Fibroblast of upper back skin (primary cell): ENCODE data around the gene ZFPM1.

ENCODE experiments used
- DNase-seq: peaks from one replicate; pipeline ENCODE4 v3.0.0-alpha.2; 2013

ZFPM1 gene

GRCh38 chr16:88548985-88549384, 95.9 kb downstream of the ZFPM1 start:
- DNase-seq: no peak

GRCh38 chr16:88549671-88550245, 96.7 kb downstream of the ZFPM1 start:
- no peak for DNase-seq

GRCh38 chr16:88550246-88550661, 97.2 kb downstream of the ZFPM1 start:
- no peak for DNase-seq

- DNase-seq: no peak
Observed at GRCh38 chr16:88552166-88552565, 99.1 kb downstream of the ZFPM1 start.

DNA sequence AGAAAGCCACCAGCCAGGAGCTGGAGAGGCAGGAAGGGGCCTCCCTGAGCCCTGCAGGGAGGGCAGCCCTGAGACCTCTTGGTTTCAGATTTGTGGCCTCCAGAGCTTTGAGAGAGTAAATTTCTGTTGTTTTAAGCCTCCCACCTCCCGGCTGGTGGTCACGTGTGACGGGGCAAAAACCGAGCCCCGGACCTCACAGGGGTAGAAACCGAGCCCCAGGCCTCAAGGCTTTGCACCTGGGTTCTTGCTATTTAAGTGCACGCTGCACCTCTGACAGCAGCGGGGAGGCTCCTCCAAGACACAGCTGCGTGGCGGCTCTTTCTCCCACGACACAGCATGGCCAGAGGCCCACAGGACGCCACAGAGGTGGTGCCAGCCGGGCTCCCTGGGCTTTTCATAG, 99.7 kb downstream of the ZFPM1 start:
- no peak for DNase-seq

DNA sequence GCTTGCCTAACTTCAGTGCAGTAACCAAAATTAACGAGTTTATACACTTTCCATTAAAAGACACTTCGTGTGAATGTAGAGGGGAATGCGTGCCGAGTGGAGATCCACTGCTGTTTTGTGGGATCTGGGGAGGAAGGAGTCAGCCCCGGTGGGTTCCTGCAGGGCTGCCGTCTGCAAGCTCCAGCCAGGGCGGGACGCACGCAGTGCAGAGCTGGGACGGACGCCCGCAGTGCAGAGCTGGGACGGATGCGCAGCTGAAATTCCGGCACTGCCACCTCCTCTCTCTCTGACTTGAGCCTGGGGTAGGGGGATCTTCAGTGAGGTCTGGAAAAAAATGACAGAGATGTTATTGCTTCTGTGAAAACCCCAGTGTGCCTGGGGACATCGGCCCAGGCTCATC, 100.7 kb downstream of the ZFPM1 start:
- no peak for DNase-seq

GRCh38 chr16:88554711-88555264, 101.7 kb downstream of the ZFPM1 start:
- DNase-seq: no peak

- DNase-seq: no peak
Observed at GRCh38 chr16:88556294-88556988, 103.4 kb downstream of the ZFPM1 start.

GRCh38 chr16:88558457-88559442, 105.7 kb downstream of the ZFPM1 start:
- peak; percentile 55 for DNase-seq

GRCh38 chr16:88560714-88561484, 107.8 kb downstream of the ZFPM1 start:
- peak; percentile 20 for DNase-seq

- DNase-seq: peak; percentile 43
Observed at GRCh38 chr16:88561485-88562359, 108.6 kb downstream of the ZFPM1 start.

DNA sequence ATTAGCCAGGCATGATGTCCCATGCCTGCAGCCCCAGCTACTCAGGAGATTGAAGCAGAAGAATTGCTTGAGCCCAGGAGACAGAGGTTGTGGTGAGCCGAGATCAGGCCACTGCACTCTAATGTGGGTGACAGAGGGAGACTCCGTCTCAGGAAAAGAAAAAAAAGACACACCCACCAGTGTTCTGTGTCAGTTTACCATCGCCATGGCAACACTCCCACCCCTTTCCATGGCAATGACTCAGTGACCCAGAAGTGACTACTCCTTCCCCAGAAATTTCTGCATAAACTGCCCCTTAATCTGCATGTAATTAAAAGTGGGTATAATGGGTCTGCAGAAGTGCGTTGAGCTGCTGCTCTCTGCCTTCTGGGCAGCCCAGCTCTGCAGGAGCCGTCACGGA, 113.1 kb downstream of the ZFPM1 start:
- DNase-seq: peak; percentile 32

DNA sequence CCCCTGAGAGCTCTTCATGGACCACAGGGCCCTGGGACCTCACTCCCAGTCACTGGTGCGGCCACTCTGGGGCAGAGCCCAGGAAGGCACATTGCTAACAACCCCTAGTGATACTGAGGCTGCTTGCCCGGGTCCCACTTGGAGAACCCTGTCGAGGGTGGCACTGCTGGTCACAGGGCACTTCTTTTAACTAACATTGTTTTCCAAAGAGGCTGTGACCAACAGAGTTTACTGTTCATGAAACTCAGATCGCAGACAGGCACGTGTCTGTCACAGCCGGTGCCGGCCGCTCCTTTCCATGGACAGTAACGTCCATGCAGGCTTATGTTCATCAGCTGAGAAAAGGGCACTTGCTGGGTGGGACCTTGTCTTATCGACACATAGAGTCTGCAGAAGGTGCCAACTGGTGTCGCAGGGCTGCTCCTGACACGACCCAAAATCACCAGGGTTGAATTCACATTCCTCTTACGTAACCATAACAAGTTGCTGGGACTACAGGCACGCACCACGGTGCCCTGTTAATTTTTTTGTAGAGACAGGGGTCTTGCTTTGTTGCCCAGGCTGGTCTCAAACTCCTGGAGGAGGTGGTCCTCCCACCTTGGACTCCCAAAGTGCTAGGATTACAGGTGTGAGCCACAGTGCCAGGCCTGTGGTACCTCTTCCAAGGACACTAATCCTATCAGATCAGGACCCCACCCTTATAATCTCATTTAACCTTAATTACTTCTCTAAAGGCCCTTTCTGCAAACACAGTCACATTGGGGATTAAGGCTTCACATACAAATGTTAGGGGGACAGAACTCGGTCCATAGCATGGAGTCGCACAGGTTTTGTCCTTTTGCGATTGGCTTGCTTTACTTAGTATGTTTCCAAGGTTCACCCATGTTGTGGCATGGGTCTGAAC, 115.9 kb downstream of the ZFPM1 start:
- DNase-seq: no peak

DNA sequence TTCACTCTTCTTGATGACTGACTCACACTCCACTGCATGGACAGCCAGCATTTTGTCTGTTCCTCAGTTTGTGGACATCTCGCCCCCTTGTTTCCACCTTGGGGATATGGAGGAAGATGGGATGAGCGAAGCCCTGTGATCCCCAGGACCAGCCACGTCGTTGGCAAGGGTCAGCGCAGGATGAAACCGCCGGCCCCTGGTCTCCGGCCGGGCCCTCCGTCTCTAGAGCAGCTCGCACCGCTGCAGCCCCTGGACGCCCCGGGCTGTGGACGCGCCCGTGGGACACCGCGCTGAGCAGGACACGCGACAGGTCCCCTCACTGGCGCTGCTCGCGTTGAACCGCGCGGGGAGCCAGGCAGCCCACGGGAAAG, 116.5 kb downstream of the ZFPM1 start:
- no peak for DNase-seq

- DNase-seq: peak; percentile 94
Observed at GRCh38 chr16:88569985-88570690, 117.1 kb downstream of the ZFPM1 start, which contains the start of gene ZC3H18. Gene ZC3H18 (plus strand): TSS chr16:88570403. CDS start chr16:88577124, 6,721 bp downstream.

- DNase-seq: no peak
Observed at GRCh38 chr16:88570691-88571092, 117.6 kb downstream of the ZFPM1 start.

DNA sequence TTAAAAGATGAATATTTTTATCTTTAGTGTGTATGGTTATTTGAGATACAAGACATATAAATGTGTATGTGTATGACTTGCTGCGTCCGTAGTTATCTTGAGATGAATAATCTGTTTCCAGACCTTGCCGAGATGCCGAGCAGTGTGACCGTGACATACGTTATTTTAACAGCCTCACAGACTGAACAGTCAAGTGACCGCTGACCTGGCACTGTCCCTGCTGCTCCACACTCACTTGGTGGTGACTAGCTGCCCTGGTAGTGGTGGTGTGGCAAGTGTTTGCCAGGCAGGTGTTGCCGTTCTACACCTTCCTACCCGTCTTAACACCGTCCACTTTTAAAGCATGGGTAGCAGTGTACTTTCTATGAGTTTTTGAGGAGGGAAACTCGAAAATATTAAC, 122.2 kb downstream of the ZFPM1 start:
- no peak for DNase-seq

- no peak for DNase-seq
Observed at GRCh38 chr16:88576307-88576706, 123.2 kb downstream of the ZFPM1 start.

- no peak for DNase-seq
Observed at GRCh38 chr16:88577166-88577565, 124.1 kb downstream of the ZFPM1 start.
